H1 (cell line): ENCODE measurements around the gene CRYBA4. TPM values are rescaled to one million over a fixed set of nuclear protein-coding genes. Genes with fewer than 3 reads are reported as not detected.

Source experiments
- CTCF ChIA-PET: fragments of 300-600 bp; sonication (Branson Sonifier 250); formaldehyde crosslinking; loops from one replicate; lab custom pipeline; 2021; ENCODE audit not compliant: partially characterized antibody; lab: Charles Lee
- POLR2A ChIA-PET: fragments of 300-600 bp; sonication (Branson Sonifier 250); formaldehyde crosslinking; loops from one replicate; lab custom pipeline; 2021; ENCODE audit warnings: inconsistent platforms; ENCODE audit not compliant: partially characterized antibody; lab: Charles Lee
- DNase-seq, 2 experiments: peaks; one replicate each; pipeline versions ENCODE4 v3.0.0 to v3.0.0-alpha.2; 2010 to 2022; ENCODE audit warnings: low spot score in 2 of 2, low read depth in 1 of 2, mixed read lengths in 1 of 2
- FAIRE-seq: peaks from 2 replicates; lab custom pipeline; 2011; peaks lifted over from hg19 to GRCh38; lab: Jason Lieb, UNC
- H2AFZ ChIP-seq: 2 replicates; pipeline ENCODE4 v1.8.1; 2012; ENCODE audit warnings: low read length, inconsistent platforms
- H2AK5ac ChIP-seq: 2 replicates; pipeline ENCODE4 v1.6.1; 2013; ENCODE audit warnings: low read depth, low read length
- H2BK120ac ChIP-seq: replicated peaks from 2 replicates; pipeline ENCODE3; 2013; ENCODE audit warnings: low read depth, low read length, inconsistent platforms
- H2BK12ac ChIP-seq: 2 replicates; pipeline ENCODE4 v1.6.1; 2013; ENCODE audit warnings: low read depth, low read length
- H2BK15ac ChIP-seq: 2 replicates; pipeline ENCODE4 v1.6.1; 2013; ENCODE audit warnings: low read length
- H2BK20ac ChIP-seq: 2 replicates; pipeline ENCODE4 v1.6.1; 2013; ENCODE audit warnings: low read length
- H2BK5ac ChIP-seq: 2 replicates; pipeline ENCODE4 v1.6.1; 2013; ENCODE audit warnings: low read depth, low read length
- H3K14ac ChIP-seq: 2 replicates; pipeline ENCODE4 v1.6.1; 2013; ENCODE audit warnings: inconsistent platforms; ENCODE audit not compliant: insufficient read length
- H3K18ac ChIP-seq: 2 replicates; pipeline ENCODE4 v1.6.1; 2013; ENCODE audit warnings: low read length; ENCODE audit errors: extremely low read depth
- H3K23ac ChIP-seq: 2 replicates; pipeline ENCODE4 v1.6.1; 2013; ENCODE audit warnings: inconsistent platforms; ENCODE audit not compliant: insufficient read length
- H3K23me2 ChIP-seq: 2 replicates; pipeline ENCODE4 v1.6.1; 2013; ENCODE audit warnings: low read depth, low read length
- H3K27ac ChIP-seq: 2 replicates; pipeline ENCODE4 v1.6.1; 2011; ENCODE audit warnings: low read depth, low read length, inconsistent platforms
- H3K27me3 ChIP-seq, 4 experiments: replicated peaks in 1 of 4; 1 replicate in 1 of 4; 2 replicates in 3 of 4; pipeline versions ENCODE4 v1.6.1 to v1.8.1; 2011 to 2013; ENCODE audit warnings: low read length in 3 of 4, mild to moderate bottlenecking in 3 of 4, inconsistent platforms in 2 of 4, mixed read lengths in 2 of 4, moderate library complexity in 1 of 4; ENCODE audit not compliant: control insufficient read depth in 3 of 4, insufficient read depth in 3 of 4; ENCODE audit errors: extremely low read depth in 1 of 4
- H3K36me3 ChIP-seq, 4 experiments: 2 replicates each; pipeline versions ENCODE4 v1.6.1 to v1.8.1; 2011 to 2013; ENCODE audit warnings: mild to moderate bottlenecking in 4 of 4, low read length in 3 of 4, moderate library complexity in 2 of 4, control low read depth in 1 of 4, inconsistent platforms in 1 of 4; ENCODE audit not compliant: insufficient read depth in 4 of 4, control insufficient read depth in 2 of 4
- H3K4ac ChIP-seq: replicated peaks from 2 replicates; pipeline ENCODE3; 2013; ENCODE audit warnings: low read length, low read depth, mixed read lengths, inconsistent platforms; ENCODE audit not compliant: insufficient read length
- H3K4me1 ChIP-seq, 4 experiments: replicated peaks in 1 of 4; 1 replicate in 1 of 4; 2 replicates in 3 of 4; pipeline versions ENCODE4 v1.6.1 to v1.8.1; 2011 to 2013; ENCODE audit warnings: low read length in 3 of 4, inconsistent platforms in 2 of 4, mixed read lengths in 1 of 4; ENCODE audit not compliant: insufficient read depth in 4 of 4, control insufficient read depth in 3 of 4
- H3K4me2 ChIP-seq, 2 experiments: 2 replicates each; pipeline versions ENCODE4 v1.6.1 to v1.8.1; 2011 to 2013; ENCODE audit warnings: low read depth in 2 of 2, low read length in 2 of 2, control low read depth in 1 of 2, inconsistent platforms in 1 of 2, mild to moderate bottlenecking in 1 of 2; ENCODE audit not compliant: insufficient read depth in 1 of 2
- H3K4me3 ChIP-seq, 4 experiments: fragments of 200-600, 300-600 bp in 1 of 4; sonication (generic), shearing (Covaris generic), sonication (Bioruptor Twin) in 1 of 4; 2 replicates each; pipeline versions ENCODE4 v1.5.1 to v1.8.1; 2011 to 2016; ENCODE audit warnings: low read length in 4 of 4, low read depth in 3 of 4, control low read depth in 2 of 4, inconsistent platforms in 2 of 4, mild to moderate bottlenecking in 2 of 4, mixed read lengths in 1 of 4, moderate library complexity in 1 of 4; ENCODE audit not compliant: insufficient read depth in 2 of 4; ENCODE audit errors: extremely low read depth in 1 of 4
- H3K56ac ChIP-seq: replicated peaks from 2 replicates; pipeline ENCODE3; 2013; ENCODE audit warnings: low read depth, mild to moderate bottlenecking, mixed read lengths, low read length, inconsistent platforms; ENCODE audit not compliant: insufficient read length
- H3K79me1 ChIP-seq: 2 replicates; pipeline ENCODE4 v1.6.1; 2013; ENCODE audit warnings: low read depth, low read length, control low read depth
- H3K79me2 ChIP-seq, 2 experiments: 2 replicates each; pipeline versions ENCODE4 v1.6.1 to v1.8.1; 2012 to 2013; ENCODE audit warnings: low read length in 2 of 2, mild to moderate bottlenecking in 2 of 2, inconsistent platforms in 1 of 2; ENCODE audit not compliant: insufficient read depth in 2 of 2, control insufficient read depth in 1 of 2
- H3K9ac ChIP-seq, 4 experiments: replicated peaks in 1 of 4; 1 replicate in 1 of 4; 2 replicates in 3 of 4; pipeline versions ENCODE4 v1.6.1 to v1.8.1; 2011 to 2013; ENCODE audit warnings: low read depth in 3 of 4, low read length in 3 of 4, control low read depth in 2 of 4, mild to moderate bottlenecking in 2 of 4, moderate library complexity in 2 of 4, inconsistent platforms in 1 of 4; ENCODE audit errors: extremely low read depth in 1 of 4
- H3K9me3 ChIP-seq, 2 experiments: 2 replicates each; pipeline versions ENCODE4 v1.6.1 to v1.8.1; 2012 to 2013; ENCODE audit warnings: mild to moderate bottlenecking in 2 of 2, moderate library complexity in 2 of 2, control low read depth in 1 of 2, inconsistent platforms in 1 of 2, low read depth in 1 of 2, low read length in 1 of 2, mixed read lengths in 1 of 2; ENCODE audit not compliant: insufficient read depth in 2 of 2
- H4K20me1 ChIP-seq, 2 experiments: replicated peaks in 1 of 2; 2 replicates each; pipeline versions ENCODE3 to v1.8.1; 2011 to 2013; ENCODE audit warnings: inconsistent platforms in 2 of 2, low read length in 2 of 2, mild to moderate bottlenecking in 1 of 2; ENCODE audit not compliant: insufficient read depth in 2 of 2, control insufficient read depth in 1 of 2
- H4K5ac ChIP-seq: 2 replicates; pipeline ENCODE4 v1.6.1; 2013; ENCODE audit warnings: low read length, low read depth, mixed read lengths, inconsistent platforms; ENCODE audit not compliant: insufficient read length
- H4K8ac ChIP-seq: 2 replicates; pipeline ENCODE4 v1.8.0; 2013; ENCODE audit warnings: mild to moderate bottlenecking, moderate library complexity, low read length, inconsistent platforms; ENCODE audit not compliant: insufficient read depth; ENCODE audit errors: extremely low read depth
- H4K91ac ChIP-seq: replicated peaks from 2 replicates; pipeline ENCODE3; 2013; ENCODE audit warnings: low read length, mixed read lengths, inconsistent platforms; ENCODE audit not compliant: insufficient read length
- ASH2L ChIP-seq: fragments of 200-600, 300-600 bp; sonication (generic); IDR thresholded peaks from one replicate; pipeline ENCODE4 v1.7.1; 2017; ENCODE audit warnings: low read length
- CEBPB ChIP-seq: IDR thresholded peaks from 2 replicates; pipeline ENCODE4 v1.6.1; 2012; ENCODE audit warnings: low read depth, low read length
- EP300 ChIP-seq, 2 experiments: IDR thresholded peaks; 1 replicate in 1 of 2; 2 replicates in 1 of 2; pipeline ENCODE4 v1.6.1; 2011 to 2012; ENCODE audit warnings: low read depth in 2 of 2, low read length in 2 of 2, mild to moderate bottlenecking in 2 of 2, borderline replicate concordance in 1 of 2, inconsistent platforms in 1 of 2, moderate library complexity in 1 of 2
- MAFK ChIP-seq: IDR thresholded peaks from 2 replicates; pipeline ENCODE4 v1.6.1; 2012; ENCODE audit warnings: low read depth, mild to moderate bottlenecking, improper control_type of control experiment, low read length
- TBP ChIP-seq: IDR thresholded peaks from 2 replicates; pipeline ENCODE4 v1.6.1; 2011; ENCODE audit warnings: low read depth, low read length, improper control_type of control experiment
- TCF12 ChIP-seq: IDR thresholded peaks from 2 replicates; pipeline ENCODE4 v1.6.1; 2011; ENCODE audit warnings: low read depth, mild to moderate bottlenecking, low read length
- YY1 ChIP-seq: IDR thresholded peaks from 2 replicates; pipeline ENCODE4 v1.6.1; 2011; ENCODE audit warnings: low read depth, mild to moderate bottlenecking, low read length
- WGBS, 2 experiments: shearing (Covaris generic) in 1 of 2; methylation state at CpG; one replicate each; pipeline versions ENCODE4 v1.1.6 to v1.1.7; 2013 to 2015; ENCODE audit warnings: low lambda C conversion rate in 2 of 2, mixed read lengths in 2 of 2, inconsistent platforms in 1 of 2, low coverage in 1 of 2, missing lambda C conversion rate in 1 of 2; ENCODE audit not compliant: insufficient replicate concordance in 2 of 2, insufficient coverage in 1 of 2, insufficient read length in 1 of 2; ENCODE audit errors: extremely low coverage in 1 of 2, missing lambda C conversion rate in 1 of 2; 5-methylcytosine and 5-hydroxymethylcytosine counted together
- long read RNA-seq, 2 experiments: library from RNA in 1 of 2; library from capped mRNA in 1 of 2; stranded (forward); transcript quantifications; one replicate each; pipeline ENCODE4 v2.0.0, GENCODE V29; 2021; ENCODE audit warnings: inconsistent platforms in 1 of 2
- polyA minus RNA-seq, 3 experiments: library from RNA; depleted of rRNA, polyadenylated mRNA; stranded (reverse); fragments of >200 nt; gene quantifications; 1 replicate in 2 of 3; 2 replicates in 1 of 3; pipeline ENCODE4 v1.2.3, GENCODE V29; 2011
- polyA plus RNA-seq, 7 experiments: library from polyadenylated mRNA; depleted of rRNA in 3 of 7; stranded (reverse) in 5 of 7; unstranded in 2 of 7; fragments of >200 nt in 5 of 7; fragments of 200-250 nt in 2 of 7; gene quantifications; 1 replicate in 5 of 7; 2 replicates in 1 of 7; 4 replicates in 1 of 7; pipeline versions ENCODE4 v1.2.1 to v1.2.3, GENCODE V29; 2011 to 2013; ENCODE audit warnings: missing spikeins in 2 of 7, mixed read lengths in 2 of 7
- total RNA-seq: library from RNA; stranded (reverse); fragmentation: NEBNext Ultra II Directional; extraction: Animal tissue kit (Norgen Biotek cat#: 25700); gene quantifications from 2 replicates; pipeline ENCODE4 v1.2.1, GENCODE V29; 2021

CRYBA4 gene
- total RNA-seq (0.67 and 1.5 TPM in 2 replicates), polyA plus RNA-seq (2011; rRNA removed) (2.2 and 3.1 TPM in 2 replicates), polyA minus RNA-seq (2011; rRNA and poly(A)+ RNA removed) (0.56 and 0.69 TPM in 2 replicates)
- 2.0 TPM for polyA plus RNA-seq (2011; cell fraction: cytosol; rRNA removed)
- 1.4 TPM for polyA plus RNA-seq (2011; cell fraction: nucleus; rRNA removed)
- polyA plus RNA-seq (2012, experiment 1 of 2): 0.84 to 2.4 TPM (median 1.9 TPM) in 4 replicates
- 1.5 TPM for polyA plus RNA-seq (2012, experiment 2 of 2)
- 1.7 TPM for polyA plus RNA-seq (2013, experiment 1 of 2)
- 2.0 TPM for polyA plus RNA-seq (2013, experiment 2 of 2)
- not detected for polyA minus RNA-seq (2011; cell fraction: cytosol; rRNA and poly(A)+ RNA removed)
- polyA minus RNA-seq (2011; cell fraction: nucleus; rRNA and poly(A)+ RNA removed): not detected
- long read RNA-seq, experiment 1: 0 reads
- long read RNA-seq, experiment 2, partial matches to known transcripts: 0 of 2 reads
- long read RNA-seq, experiment 2, other reads (novel, unspliced or antisense): 0 of 2 reads

DNA sequence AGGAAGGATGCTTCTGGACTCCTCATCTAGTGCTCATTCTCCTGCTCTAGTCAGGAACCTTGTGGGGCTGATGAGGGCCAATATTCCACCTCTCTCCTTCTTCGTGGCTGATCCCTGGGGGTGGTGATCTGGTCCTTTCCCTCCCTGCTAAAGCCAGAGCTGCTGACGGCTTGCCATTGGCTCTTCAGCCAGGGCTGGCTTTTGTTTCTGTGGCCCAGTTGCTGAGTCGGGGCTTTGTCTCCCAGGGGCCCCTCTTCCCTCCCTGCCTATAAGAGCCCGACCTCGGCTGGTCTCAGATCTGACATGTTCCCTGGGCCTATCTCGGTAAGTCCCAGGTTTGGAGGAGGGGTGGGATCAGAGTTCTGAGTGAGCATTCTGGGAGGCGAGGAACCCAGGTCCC lies at the start of gene CRYBA4:
Gene CRYBA4 (plus strand): TSS at position 301 of the 400 bp plus-strand sequence. CDS start 634 bp downstream, outside the sequence.
- peak within 1 kb of the TSS; percentile 27 for H2BK120ac ChIP-seq
- H3K23me2 ChIP-seq: no peaks in the 10 kb centered on the region
- no peak within 1 kb of the TSS for H2BK20ac ChIP-seq
- H3K27me3 ChIP-seq: no peaks in the 10 kb centered on the region; a peak in 1 of 7 replicates
- ChIA-PET CTCF (interaction anchor here (0.9 to 1.4 kb wide), 4 partner anchors 12 to 88 kb away, joined by 3 to 6 read pairs (median 4); no protein-coding TSS in a partner anchor), POLR2A (no interaction called here)
- H3K27ac ChIP-seq: no peak within 1 kb of the TSS
- peak within 1 kb of the TSS; percentile 7; the same call in 1 of the 2 replicates for H2BK15ac ChIP-seq
- H3K79me2 ChIP-seq: no peaks in the 10 kb centered on the region
- H3K14ac ChIP-seq: no peak within 1 kb of the TSS
- H4K8ac ChIP-seq: no peak within 1 kb of the TSS
- no peak within 1 kb of the TSS for H4K91ac ChIP-seq
- WGBS, 2 experiments: 83% methylated on average over 6 of the region's 7 CpGs; no CpG with 5 or more reads in 1 of the 2 experiments
- FAIRE-seq (no peak), DNase-seq (no peak)
- H3K79me1 ChIP-seq: no peaks in the 10 kb centered on the region
- H3K4me3 ChIP-seq: no peak within 1 kb of the TSS
- TF ChIP-seq CEBPB: no peak
- TF ChIP-seq ASH2L: no peak
- TF ChIP-seq MAFK: peak; percentile 4; the same call in 1 of the 2 replicates
- TF ChIP-seq TCF12: no peak
- no peak for TF ChIP-seq EP300 (IDR thresholded peaks at IDR 0.05; ENCODE audit: borderline replicate concordance in 1 of 2, low read depth in 2 of 2, low read length in 2 of 2)
- no peak for TF ChIP-seq YY1
- no peak for TF ChIP-seq TBP
- H3K4me2 ChIP-seq: no peak within 1 kb of the TSS
- H4K20me1 ChIP-seq: no peaks in the 10 kb centered on the region
- H2AFZ ChIP-seq: no peak within 1 kb of the TSS
- no peak within 1 kb of the TSS for H2BK12ac ChIP-seq
- H3K56ac ChIP-seq: no peak within 1 kb of the TSS
- H3K23ac ChIP-seq: no peak within 1 kb of the TSS
- H2AK5ac ChIP-seq: no peak within 1 kb of the TSS
- no peak within 1 kb of the TSS for H2BK5ac ChIP-seq
- no peaks in the 10 kb centered on the region for H3K36me3 ChIP-seq
- no peak within 1 kb of the TSS for H3K9ac ChIP-seq
- no peak within 1 kb of the TSS for H3K18ac ChIP-seq
- peaks cover 6 to 15% (median 13%) of the 10 kb centered on the region in 4 experiments for H3K4me1 ChIP-seq
- H3K9me3 ChIP-seq: 0 out of 4 replicates have a peak, but pooled peaks cover 0 to 3% of the 10 kb centered on the region in 2 experiments
- no peak within 1 kb of the TSS for H3K4ac ChIP-seq
- no peak within 1 kb of the TSS for H4K5ac ChIP-seq
